T-helper 2 cell treated with Interferon-gamma antibody and Interleukin-4, amounts not matched to agents 5 μg/mL and 100 μg/mL, for 36 hours (primary cell): ENCODE measurements around the gene PPP1R37.
A peak's percentile ranks its signal among the peaks of the same experiment; 100 is the strongest.

ENCODE experiments used
- DNase-seq: peaks from one replicate; pipeline ENCODE4 v3.0.0; 2021; ENCODE audit warnings: low spot score
- H3K27ac Mint-ChIP-seq: one replicate; pipeline ENCODE4 v1.8.0; 2021; ENCODE audit warnings: mild to moderate bottlenecking, mixed read lengths
- H3K27me3 Mint-ChIP-seq: one replicate; pipeline ENCODE4 v1.8.0; 2021; ENCODE audit warnings: low read depth, mixed read lengths
- H3K36me3 Mint-ChIP-seq: one replicate; pipeline ENCODE4 v1.8.0; 2021; ENCODE audit warnings: low read depth, mixed read lengths
- H3K4me1 Mint-ChIP-seq: one replicate; pipeline ENCODE4 v1.8.0; 2021; ENCODE audit warnings: low read depth, mixed read lengths
- H3K4me3 Mint-ChIP-seq: one replicate; pipeline ENCODE4 v1.8.0; 2022; ENCODE audit warnings: mild to moderate bottlenecking, moderate library complexity, mixed read lengths
- H3K9me3 Mint-ChIP-seq: one replicate; pipeline ENCODE4 v1.8.0; 2021; ENCODE audit warnings: mixed read lengths

PPP1R37 gene

GRCh38 chr19:45147835-45148676 is 55.1 kb downstream of the PPP1R37 start:
- Mint-ChIP-seq H3K36me3 (peaks cover 8% of the 10 kb centered on the region), H3K27ac (no peak overlapping the region), H3K9me3 (no peaks in the 10 kb centered on the region)

GRCh38 chr19:45149129-45149528 is 56.1 kb downstream of the PPP1R37 start:
- Mint-ChIP-seq H3K9me3 (no peaks in the 10 kb centered on the region), H3K27me3 (peaks cover 16% of the 10 kb centered on the region), H3K27ac (no peak overlapping the region), H3K4me1 (peaks cover 11% of the 10 kb centered on the region), H3K36me3 (peaks cover 5% of the 10 kb centered on the region), H3K4me3 (no peak overlapping the region)
- no peak for DNase-seq

More at GRCh38 chr19:45147835-45148676, 55.1 kb downstream of the PPP1R37 start:
- DNase-seq = no peak
- H3K4me3 Mint-ChIP-seq = no peak overlapping the region
- H3K4me1 Mint-ChIP-seq = peaks cover 7% of the 10 kb centered on the region
- peaks cover 11% of the 10 kb centered on the region for H3K27me3 Mint-ChIP-seq

- peaks cover 21% of the 10 kb centered on the region for H3K27me3 Mint-ChIP-seq
- no peak for DNase-seq
- no peak overlapping the region for H3K27ac Mint-ChIP-seq
- H3K4me1 Mint-ChIP-seq = peaks cover 14% of the 10 kb centered on the region
- no peak overlapping the region for H3K4me3 Mint-ChIP-seq
- no peaks in the 10 kb centered on the region for H3K9me3 Mint-ChIP-seq
- peaks cover 5% of the 10 kb centered on the region for H3K36me3 Mint-ChIP-seq
Measured at GRCh38 chr19:45150180-45150579, 57.2 kb downstream of the PPP1R37 start.

- peaks cover 5% of the 10 kb centered on the region for H3K36me3 Mint-ChIP-seq
- H3K27me3 Mint-ChIP-seq = peaks cover 23% of the 10 kb centered on the region
- no peak overlapping the region for H3K4me3 Mint-ChIP-seq
- DNase-seq = no peak
- H3K27ac Mint-ChIP-seq = no peak overlapping the region
- no peaks in the 10 kb centered on the region for H3K9me3 Mint-ChIP-seq
- H3K4me1 Mint-ChIP-seq = peaks cover 14% of the 10 kb centered on the region
Measured at GRCh38 chr19:45150751-45151281, 57.8 kb downstream of the PPP1R37 start.

GRCh38 chr19:45151320-45151719 is 58.3 kb downstream of the PPP1R37 start:
- Mint-ChIP-seq H3K9me3 (no peaks in the 10 kb centered on the region), H3K4me1 (peaks cover 14% of the 10 kb centered on the region), H3K27ac (no peak overlapping the region), H3K27me3 (peaks cover 23% of the 10 kb centered on the region), H3K4me3 (peak overlapping the region; percentile 36), H3K36me3 (peaks cover 5% of the 10 kb centered on the region)
- no peak for DNase-seq

- no peak for DNase-seq
- peaks cover 14% of the 10 kb centered on the region for H3K4me1 Mint-ChIP-seq
- H3K9me3 Mint-ChIP-seq = no peaks in the 10 kb centered on the region
- peaks cover 5% of the 10 kb centered on the region for H3K36me3 Mint-ChIP-seq
- no peak overlapping the region for H3K27ac Mint-ChIP-seq
- H3K27me3 Mint-ChIP-seq = peaks cover 23% of the 10 kb centered on the region
- peak overlapping the region; percentile 36 for H3K4me3 Mint-ChIP-seq
Measured at GRCh38 chr19:45151821-45152503, 59.0 kb downstream of the PPP1R37 start.

- Mint-ChIP-seq H3K9me3 (no peaks in the 10 kb centered on the region), H3K4me1 (peaks cover 14% of the 10 kb centered on the region), H3K36me3 (peaks cover 5% of the 10 kb centered on the region), H3K27me3 (peaks cover 25% of the 10 kb centered on the region), H3K4me3 (peak overlapping the region; percentile 71), H3K27ac (peak overlapping the region; percentile 31)
- DNase-seq = peak; percentile 32
Measured at GRCh38 chr19:45152504-45153338, 59.7 kb downstream of the PPP1R37 start.

- peak; percentile 14 for DNase-seq
- H3K27me3 Mint-ChIP-seq = peaks cover 30% of the 10 kb centered on the region
- no peak overlapping the region for H3K27ac Mint-ChIP-seq
- H3K9me3 Mint-ChIP-seq = no peaks in the 10 kb centered on the region
- H3K36me3 Mint-ChIP-seq = peaks cover 5% of the 10 kb centered on the region
- H3K4me3 Mint-ChIP-seq = peak overlapping the region; percentile 71
- H3K4me1 Mint-ChIP-seq = peaks cover 14% of the 10 kb centered on the region
Measured at GRCh38 chr19:45153339-45154063, 60.5 kb downstream of the PPP1R37 start.

GRCh38 chr19:45154064-45154827 is 61.3 kb downstream of the PPP1R37 start:
- no peak for DNase-seq
- Mint-ChIP-seq H3K9me3 (no peaks in the 10 kb centered on the region), H3K27me3 (peaks cover 30% of the 10 kb centered on the region), H3K36me3 (peaks cover 4% of the 10 kb centered on the region), H3K27ac (no peak overlapping the region), H3K4me1 (peaks cover 12% of the 10 kb centered on the region), H3K4me3 (peak overlapping the region; percentile 42)

GRCh38 chr19:45156011-45156630 is 63.1 kb downstream of the PPP1R37 start:
- peaks cover 4% of the 10 kb centered on the region for H3K36me3 Mint-ChIP-seq
- DNase-seq = no peak
- no peak overlapping the region for H3K4me3 Mint-ChIP-seq
- H3K27ac Mint-ChIP-seq = no peak overlapping the region
- H3K27me3 Mint-ChIP-seq = peaks cover 34% of the 10 kb centered on the region
- peaks cover 11% of the 10 kb centered on the region for H3K4me1 Mint-ChIP-seq
- H3K9me3 Mint-ChIP-seq = no peaks in the 10 kb centered on the region

- no peak overlapping the region for H3K27ac Mint-ChIP-seq
- peaks cover 11% of the 10 kb centered on the region for H3K4me1 Mint-ChIP-seq
- DNase-seq = no peak
- no peak overlapping the region for H3K4me3 Mint-ChIP-seq
- no peaks in the 10 kb centered on the region for H3K9me3 Mint-ChIP-seq
- H3K27me3 Mint-ChIP-seq = peaks cover 29% of the 10 kb centered on the region
- H3K36me3 Mint-ChIP-seq = peaks cover 4% of the 10 kb centered on the region
Measured at GRCh38 chr19:45156751-45157150, 63.8 kb downstream of the PPP1R37 start.

GRCh38 chr19:45158503-45159209 is 65.7 kb downstream of the PPP1R37 start:
- Mint-ChIP-seq H3K4me3 (no peak overlapping the region), H3K36me3 (no peaks in the 10 kb centered on the region), H3K27ac (no peak overlapping the region), H3K9me3 (no peaks in the 10 kb centered on the region), H3K27me3 (peaks cover 22% of the 10 kb centered on the region), H3K4me1 (peaks cover 8% of the 10 kb centered on the region)
- DNase-seq = no peak
